M059J (cell line): ENCODE measurements around the gene SPAG9. TPM values are rescaled to one million over a fixed set of nuclear protein-coding genes. Genes with fewer than 3 reads are reported as not detected.
A peak's percentile ranks its signal among the peaks of the same experiment; 100 is the strongest.

Source experiments
- DNase-seq: peaks from one replicate; pipeline ENCODE4 v3.0.0-alpha.2; 2012; ENCODE audit warnings: low read depth
- total RNA-seq: library from RNA; depleted of rRNA; stranded (reverse); fragments of >200 nt; shearing (Covaris generic); gene quantifications from 2 replicates; pipeline ENCODE4 v1.2.3, GENCODE V29; 2014; rRNA removed

Gene SPAG9, protein sequence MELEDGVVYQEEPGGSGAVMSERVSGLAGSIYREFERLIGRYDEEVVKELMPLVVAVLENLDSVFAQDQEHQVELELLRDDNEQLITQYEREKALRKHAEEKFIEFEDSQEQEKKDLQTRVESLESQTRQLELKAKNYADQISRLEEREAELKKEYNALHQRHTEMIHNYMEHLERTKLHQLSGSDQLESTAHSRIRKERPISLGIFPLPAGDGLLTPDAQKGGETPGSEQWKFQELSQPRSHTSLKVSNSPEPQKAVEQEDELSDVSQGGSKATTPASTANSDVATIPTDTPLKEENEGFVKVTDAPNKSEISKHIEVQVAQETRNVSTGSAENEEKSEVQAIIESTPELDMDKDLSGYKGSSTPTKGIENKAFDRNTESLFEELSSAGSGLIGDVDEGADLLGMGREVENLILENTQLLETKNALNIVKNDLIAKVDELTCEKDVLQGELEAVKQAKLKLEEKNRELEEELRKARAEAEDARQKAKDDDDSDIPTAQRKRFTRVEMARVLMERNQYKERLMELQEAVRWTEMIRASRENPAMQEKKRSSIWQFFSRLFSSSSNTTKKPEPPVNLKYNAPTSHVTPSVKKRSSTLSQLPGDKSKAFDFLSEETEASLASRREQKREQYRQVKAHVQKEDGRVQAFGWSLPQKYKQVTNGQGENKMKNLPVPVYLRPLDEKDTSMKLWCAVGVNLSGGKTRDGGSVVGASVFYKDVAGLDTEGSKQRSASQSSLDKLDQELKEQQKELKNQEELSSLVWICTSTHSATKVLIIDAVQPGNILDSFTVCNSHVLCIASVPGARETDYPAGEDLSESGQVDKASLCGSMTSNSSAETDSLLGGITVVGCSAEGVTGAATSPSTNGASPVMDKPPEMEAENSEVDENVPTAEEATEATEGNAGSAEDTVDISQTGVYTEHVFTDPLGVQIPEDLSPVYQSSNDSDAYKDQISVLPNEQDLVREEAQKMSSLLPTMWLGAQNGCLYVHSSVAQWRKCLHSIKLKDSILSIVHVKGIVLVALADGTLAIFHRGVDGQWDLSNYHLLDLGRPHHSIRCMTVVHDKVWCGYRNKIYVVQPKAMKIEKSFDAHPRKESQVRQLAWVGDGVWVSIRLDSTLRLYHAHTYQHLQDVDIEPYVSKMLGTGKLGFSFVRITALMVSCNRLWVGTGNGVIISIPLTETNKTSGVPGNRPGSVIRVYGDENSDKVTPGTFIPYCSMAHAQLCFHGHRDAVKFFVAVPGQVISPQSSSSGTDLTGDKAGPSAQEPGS (N-terminal part only)
- 29.9 and 43.9 TPM in 2 replicates for total RNA-seq

DNA sequence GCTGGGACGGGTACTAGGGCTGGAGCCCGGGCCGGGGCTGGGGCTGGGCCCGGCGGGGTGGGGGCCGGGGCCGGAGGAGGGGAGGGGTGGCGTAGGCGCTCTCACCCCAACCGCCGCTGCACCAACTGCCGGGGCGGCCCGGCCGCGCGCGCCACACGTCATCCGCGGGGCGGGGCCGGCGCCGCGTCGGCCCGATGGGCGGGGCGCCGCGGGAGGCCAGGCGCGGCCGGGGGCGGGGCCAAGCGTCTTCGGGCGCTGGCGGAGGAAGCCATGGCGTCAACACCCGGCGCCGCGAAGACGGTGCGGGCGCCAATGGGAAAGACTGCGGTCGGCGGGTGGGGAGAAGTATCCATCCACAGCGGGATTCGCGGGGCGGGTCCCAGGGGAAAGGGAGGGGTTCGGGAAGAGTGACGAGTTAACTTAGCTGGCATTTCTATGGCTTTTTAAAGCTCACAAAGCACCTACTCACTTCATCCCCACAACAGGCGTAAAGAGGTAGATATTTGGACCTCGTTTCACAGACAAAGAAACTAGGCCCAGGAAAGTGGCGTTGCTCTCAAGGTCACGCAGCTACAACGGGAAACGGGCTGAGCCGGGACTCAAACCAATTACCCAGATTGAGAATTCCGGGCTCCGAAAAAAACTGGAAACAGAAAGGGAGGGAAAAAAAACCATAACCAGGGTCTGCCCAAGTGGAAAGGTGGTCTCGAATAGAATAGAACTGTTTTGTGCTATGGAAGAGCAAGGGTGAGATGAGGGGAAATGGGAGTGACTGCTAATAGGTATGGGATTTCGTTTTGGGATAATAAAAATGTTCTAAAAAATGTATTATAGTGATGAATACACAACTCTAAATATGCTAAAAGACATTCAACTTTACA, at the start of gene SPAG9:
Gene SPAG9, minus strand, starts transcription at position 130 of the 881 bp plus-strand sequence. CDS start 212 bp downstream, outside the sequence.
- peak; percentile 94 for DNase-seq

DNA sequence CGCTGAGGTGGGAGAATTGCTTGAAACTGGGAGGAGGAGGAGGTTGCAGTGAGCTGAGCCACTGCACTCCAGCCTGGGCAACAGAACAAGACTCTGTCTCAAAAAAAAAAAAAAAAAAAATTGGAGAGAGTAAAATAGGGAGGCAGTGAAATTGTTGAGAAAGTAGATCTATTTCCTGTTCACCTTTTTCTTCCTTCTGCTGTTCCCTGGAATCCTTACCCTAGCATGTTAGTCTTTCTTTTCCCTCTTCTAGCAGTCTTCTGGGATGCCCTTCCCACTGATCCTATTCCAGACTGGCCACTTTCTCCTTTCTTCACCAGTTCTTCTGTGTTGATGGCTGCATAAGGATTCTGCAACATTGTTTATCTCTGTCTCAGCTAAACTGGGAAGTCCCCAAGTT, 48.7 kb upstream of the SPAG9 start:
- no peak for DNase-seq

DNA sequence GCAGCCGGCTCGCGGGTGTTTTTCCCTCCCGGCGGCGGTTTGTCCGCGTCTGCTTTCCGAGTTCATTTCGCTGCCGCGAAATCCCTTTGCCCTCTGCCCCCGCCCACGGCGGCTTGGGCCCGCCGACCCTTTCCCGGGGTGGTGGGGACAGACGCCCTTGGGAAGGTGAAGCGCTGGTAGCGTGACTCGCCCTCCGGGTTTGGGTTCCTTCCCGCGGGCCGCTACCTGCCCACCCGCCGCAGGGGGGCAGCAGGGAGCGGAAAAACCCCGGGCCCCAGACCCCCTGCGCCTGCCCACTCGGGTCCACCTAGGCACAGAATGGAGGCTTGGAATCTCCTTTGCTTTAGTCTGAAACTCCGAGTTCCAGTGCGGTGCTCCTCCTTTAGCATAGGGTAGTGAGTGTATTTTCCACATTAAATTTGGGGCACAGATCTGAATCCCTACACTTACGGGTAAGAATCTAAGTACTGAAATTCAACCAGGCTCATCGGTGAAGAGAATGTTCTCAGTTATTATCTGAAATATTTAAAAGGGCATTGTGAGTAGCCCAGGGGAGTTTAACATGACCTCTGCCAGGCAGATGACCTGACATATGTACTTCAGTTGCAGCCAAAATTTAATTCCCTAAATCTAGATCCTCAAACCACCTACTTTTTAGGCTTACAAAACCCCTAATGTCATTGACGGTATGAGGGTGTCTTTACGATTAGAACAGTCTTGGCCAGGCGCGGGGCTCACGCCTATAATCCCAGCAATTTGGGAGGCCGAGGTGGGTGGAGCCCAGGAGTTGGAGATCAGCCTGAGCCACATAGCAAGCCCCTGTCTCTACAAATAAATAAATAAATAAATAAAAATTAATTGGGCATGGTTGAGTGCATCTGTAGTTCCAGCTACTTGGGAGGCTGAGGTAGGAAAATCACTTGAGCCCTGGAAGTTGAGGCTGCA, 46.6 kb upstream of the SPAG9 start:
- peak; percentile 27 for DNase-seq

DNA sequence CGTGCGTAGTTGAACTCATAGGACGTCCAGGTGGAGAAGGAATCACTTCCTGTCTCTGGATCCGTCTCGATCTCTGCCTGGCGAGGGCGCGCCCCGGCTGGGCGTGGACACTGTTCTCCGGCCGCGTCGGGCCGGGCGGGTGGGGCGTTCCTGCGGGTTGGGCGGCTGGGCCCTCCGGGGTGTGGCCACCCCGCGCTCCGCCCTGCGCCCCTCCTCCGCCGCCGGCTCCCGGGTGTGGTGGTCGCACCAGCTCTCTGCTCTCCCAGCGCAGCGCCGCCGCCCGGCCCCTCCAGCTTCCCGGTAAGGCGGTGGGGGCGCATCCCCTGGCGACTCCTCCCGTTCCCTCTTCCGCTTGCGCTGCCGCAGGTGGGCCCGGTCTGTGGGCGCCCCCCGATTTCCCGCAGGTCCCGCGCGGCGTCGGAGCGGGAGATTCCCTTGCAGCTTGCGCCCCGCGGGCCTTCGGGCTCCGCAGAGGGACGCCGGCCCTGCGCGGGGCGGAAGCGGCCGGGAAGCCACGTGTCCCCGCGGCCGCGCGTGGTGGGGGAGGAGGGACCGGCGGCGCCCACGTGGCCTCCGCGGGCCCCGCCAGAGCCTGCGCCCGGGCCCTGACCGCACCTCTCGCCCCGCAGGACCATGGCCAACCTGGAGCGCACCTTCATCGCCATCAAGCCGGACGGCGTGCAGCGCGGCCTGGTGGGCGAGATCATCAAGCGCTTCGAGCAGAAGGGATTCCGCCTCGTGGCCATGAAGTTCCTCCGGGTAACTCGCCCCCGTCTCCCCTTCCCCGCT, 45.7 kb upstream of the SPAG9 start, which contains the start of gene NME2:
Gene NME2, plus strand, starts transcription at position 214 of the 789 bp plus-strand sequence. Its CDS starts 420 bp downstream, at position 634.
- peak; percentile 85 for DNase-seq

DNA sequence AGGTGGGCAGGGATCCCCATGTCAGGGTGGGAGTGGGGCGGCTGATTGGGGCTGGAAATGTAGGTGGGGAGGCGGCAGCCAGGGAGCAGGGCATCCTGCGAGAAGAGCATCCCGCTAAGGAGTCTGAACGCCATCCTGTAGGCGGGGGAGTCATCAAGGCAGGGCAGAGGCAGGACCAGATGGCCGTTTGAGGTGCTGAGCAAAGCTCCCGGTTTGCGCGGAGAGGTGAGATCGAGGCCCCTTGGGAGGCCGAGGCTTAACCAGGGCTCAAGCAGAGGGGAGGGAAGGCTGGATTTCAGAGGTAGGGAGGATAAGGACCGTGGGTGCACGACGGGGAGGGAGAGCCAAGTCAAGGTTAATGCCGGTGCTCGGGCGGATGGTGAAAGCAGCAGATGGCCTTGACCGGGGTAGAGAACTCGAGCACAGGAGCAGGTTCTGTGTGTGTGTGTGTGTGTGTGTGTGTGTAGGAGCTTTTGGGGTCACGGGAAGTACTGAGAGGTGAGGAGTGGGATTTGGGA, 45.1 kb upstream of the SPAG9 start:
- DNase-seq = no peak

DNA sequence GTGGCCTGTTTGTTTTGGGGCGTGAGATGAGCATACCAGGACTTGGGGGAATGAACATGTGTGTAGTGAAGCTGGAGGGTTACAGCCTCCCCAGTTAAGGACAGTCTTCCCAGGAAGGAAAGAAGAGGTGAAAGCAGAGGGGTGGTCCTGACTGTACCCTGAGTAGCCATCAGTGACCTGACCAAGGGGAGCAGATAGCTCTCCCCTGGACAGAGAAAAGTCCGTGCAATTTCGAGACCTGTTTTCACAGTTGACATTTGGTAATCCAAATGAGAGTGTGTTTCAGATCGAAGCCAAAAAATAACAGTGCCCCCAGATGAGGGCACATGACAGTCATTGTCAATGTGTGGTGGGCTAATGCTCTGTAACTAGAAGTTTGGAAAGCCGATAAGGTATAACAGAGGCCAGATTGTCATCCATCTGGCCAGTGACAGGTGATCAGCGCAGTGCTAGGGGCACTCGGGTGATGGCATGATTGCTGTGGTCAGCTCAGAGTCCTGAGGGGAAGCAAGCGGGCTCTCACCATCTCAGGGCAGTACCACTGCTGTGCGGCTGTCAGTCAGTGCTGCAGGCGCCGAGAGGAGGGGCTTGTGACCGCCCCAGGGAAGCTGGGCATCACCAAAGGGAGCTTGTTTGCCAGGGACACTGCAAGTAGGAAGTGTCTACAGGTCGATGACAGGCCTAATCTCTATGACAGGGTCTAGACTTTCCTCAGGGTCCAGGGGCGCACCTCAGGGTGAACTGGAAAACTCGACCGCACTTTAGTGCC, 44.4 kb upstream of the SPAG9 start:
- DNase-seq = no peak

DNA sequence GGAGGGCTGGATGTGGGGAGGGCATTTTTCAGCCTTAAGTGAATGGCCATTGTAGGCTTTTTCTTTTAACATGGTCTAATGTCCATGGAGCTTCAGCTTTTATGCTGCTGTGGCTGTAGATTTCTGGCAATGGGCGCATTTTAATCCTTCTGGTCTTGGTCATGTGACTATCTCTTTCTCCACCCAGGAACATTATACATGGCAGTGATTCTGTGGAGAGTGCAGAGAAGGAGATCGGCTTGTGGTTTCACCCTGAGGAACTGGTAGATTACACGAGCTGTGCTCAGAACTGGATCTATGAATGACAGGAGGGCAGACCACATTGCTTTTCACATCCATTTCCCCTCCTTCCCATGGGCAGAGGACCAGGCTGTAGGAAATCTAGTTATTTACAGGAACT, 40.9 kb upstream of the SPAG9 start:
- no peak for DNase-seq

DNA sequence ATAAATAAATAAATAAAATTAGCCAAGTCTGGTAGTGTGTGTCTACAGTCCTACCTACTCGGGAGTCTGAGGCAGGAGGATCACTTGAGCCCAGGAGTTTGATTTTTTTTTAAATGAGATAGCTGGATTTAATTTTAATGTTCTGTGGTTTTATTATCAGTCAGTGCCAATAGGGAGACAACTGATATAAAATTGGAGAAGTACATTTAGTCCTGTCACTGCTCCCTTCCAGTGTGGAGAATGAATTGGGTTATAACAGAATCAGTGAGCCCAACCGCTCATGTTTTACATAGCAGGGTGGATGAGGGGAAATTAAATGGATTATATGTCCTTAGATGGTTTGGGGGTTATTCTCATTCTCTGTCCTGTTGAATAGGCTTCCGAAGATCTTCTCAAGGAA, 38.9 kb upstream of the SPAG9 start:
- no peak for DNase-seq

DNA sequence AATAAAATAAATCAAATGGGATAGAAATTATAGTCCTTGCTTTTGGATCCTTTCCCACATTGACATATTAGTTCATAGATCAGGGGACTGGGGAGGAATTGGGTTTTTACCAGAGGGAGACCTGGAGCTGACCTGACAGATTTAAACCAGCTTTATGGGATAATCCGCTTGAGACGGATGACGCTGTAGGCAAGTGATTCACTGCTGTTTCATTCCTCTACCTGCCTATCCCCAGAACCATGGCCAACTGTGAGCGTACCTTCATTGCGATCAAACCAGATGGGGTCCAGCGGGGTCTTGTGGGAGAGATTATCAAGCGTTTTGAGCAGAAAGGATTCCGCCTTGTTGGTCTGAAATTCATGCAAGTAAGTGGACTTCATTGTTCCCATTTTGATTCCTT, 34.7 kb upstream of the SPAG9 start:
- no peak for DNase-seq

DNA sequence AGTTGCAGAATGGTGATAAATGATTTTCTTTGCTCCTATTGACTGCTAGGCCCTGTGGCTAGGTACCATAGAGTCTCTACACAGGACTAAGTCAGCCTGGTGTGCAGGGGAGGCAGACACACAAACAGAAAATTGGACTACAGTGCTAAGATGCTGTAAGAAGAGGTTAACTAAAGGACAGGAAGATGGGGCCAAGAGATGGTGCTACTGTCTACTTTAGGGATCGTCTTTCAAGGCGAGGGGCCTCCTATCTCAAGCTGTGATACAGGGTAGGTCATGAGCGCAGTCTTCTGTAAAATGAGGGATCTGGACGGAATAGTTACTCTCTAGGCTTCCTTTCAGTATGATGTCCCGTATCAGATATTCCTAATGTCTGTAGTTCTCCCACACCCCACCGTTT, 33.5 kb upstream of the SPAG9 start:
- no peak for DNase-seq

DNA sequence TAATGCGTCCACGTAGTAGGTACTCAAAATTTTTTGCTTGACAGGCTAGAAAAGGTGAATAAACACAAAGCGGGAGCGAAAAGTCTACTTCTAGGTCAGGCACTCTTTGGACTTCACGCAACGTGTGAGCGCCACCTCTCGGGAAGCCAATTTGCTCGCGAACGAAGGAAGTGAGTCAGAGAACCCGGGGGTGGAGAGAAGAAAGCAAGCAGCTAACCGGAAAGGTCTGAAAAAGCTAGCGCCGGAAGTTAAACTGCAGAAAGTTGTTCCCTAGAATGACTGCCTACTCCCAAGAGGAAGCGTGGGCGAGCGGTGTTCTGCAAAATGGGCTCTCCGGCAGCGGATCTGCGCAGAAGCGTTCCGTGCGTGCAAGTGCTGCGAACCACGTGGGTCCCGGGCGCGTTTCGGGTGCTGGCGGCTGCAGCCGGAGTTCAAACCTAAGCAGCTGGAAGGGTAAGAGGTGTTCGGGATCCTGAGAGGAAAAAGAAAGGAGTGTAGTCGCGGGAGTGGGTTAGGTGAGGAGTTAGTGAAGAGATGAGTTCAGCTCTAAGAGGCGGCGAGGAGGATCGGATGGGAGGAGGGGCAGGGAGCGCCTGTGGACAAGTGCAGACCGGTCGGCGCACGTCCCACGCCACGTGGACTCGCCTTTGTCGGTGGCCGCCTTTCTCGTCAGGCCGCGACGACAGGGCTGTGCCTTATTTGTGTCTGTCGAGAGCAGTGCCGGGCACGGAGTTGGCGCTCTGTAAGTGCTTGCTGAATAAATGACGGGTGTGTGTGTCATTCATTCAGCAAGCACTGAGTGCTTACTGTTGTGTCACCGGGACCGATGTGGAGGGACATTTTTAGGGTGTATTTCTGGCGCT, 32.8 kb upstream of the SPAG9 start, which contains the start of gene NME1:
Gene NME1, plus strand, starts transcription at position 350 of the 863 bp plus-strand sequence. CDS start 2,096 bp downstream, outside the sequence.
- peak; percentile 99 for DNase-seq

DNA sequence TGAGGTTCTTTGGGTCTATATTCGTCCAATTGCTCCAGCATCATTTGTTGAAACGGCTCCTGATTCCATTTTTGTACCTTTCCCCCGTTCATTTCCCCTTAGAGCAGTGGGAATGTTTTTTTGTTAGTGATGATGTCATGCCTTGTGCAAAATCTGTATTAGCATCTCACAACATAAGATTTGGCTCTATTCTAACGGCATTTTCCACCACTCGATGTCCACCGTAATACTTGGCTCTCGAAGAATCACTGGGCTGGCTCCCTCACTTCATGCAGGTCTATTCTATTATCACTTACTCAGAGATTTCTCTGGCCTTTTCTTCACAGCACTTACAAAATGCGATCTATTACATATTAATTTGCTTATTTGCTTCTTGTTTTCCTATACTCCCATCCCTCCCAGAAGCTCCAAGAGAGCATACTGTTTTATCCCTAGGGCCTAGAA, 32.1 kb upstream of the SPAG9 start:
- peak; percentile 33 for DNase-seq

DNA sequence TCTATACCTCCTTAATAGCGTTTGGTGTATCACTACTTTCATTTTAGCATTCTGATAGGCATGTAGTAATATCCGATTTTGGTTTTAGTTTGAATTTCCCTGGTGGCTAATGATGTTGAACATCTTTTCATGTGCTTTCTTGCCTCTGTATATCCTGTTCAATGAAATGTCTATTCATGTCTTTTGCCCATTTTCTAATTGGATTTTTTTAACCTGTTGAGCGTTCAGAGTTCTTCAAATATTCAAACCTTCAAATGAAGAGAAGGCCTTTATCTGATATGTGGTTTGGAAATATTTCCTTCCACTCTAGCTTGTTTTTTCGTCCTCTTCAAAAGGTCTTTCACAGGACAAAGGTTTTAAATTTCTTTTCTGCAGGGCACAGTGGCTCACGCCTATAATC, 30.3 kb upstream of the SPAG9 start:
- DNase-seq = no peak

DNA sequence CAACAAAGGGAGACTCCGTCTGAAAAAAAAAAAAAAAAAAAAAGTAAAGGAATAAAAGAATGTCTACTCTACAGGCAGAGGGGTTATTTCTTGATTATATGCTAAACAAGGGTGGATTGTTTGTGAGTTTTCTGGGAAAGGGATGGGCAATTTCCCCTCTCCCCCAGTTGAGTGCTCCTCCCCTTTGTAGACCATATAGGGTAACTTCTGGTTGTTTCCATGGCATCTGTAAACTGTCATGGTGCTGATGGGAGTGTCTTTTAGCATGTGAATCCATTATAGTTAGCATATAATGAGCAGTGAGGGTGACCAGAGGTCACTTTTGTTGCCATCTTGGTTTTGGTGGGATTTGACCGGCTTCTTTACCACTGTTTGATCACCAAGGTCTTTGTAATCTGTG, 28.5 kb upstream of the SPAG9 start:
- no peak for DNase-seq

DNA sequence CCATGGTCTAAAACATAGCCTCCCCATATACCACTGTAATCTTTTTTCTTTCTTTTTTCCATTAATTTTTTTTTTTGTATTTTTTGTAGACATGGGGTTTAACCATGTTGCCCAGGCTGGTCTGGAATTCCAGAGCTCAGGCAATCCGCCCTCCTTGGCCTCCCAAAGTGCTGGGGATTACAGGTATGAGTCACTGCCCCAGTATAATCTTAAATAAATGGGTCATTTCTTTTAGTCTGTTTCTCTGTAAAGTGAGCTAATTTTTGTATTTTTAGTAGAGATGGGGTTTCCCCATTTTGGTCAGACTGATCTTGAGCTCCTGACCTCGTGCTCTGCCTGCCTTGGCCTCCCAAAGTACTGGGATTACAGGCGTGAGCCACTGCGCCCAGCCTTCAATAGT, 27.0 kb upstream of the SPAG9 start:
- DNase-seq = peak; percentile 46

DNA sequence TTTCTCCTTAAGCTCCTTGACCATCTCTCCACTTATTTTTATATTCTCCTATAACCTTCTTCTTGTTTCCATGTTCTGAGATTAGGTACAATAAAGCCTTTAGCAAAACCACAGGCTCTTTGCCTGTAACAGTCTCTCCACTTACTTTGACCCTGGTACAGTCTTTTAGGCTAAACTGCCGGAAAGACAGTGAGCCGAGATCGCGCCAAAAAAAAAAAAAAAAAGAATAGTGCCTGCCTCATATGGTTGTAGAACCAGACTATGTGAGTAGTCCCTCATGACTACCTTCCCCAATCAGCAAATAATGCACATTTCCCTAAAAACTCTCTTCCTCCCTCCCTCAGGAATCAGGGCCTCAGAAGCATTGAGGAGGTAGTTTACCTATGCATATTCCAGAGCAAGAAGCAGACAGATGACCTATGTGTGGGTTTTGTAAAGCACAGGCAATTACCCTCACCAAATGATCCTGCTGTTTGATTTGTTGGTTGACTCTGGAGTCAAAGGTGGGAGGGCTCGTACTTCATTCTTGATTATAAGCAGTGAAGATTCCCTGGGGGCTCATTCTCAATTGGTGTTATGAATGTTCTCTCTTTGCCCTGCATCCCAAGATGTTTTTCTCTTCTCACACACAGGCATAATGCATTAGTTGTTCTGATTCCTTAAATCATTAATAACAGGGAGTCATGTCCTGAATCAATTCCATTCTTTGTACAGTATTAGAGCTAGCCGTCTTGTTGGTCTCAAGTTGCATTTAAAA, 23.8 kb upstream of the SPAG9 start:
- DNase-seq = no peak
